GM12874 (cell line): Measurements from ENCODE around the gene EDAR.

Experiments
- TF ChIP-seq, protein P1 (sequence below): IDR thresholded peaks from 2 replicates; pipeline ENCODE4 v1.5.1; 2011; ENCODE audit warnings: low read depth, mild to moderate bottlenecking, control low read depth, low read length, moderate library complexity; ENCODE audit not compliant: insufficient read depth

Gene EDAR

GRCh38 chr2:109028738-109029489 lies 39.9 kb upstream of the EDAR start:
- TF ChIP-seq, protein P1, sequence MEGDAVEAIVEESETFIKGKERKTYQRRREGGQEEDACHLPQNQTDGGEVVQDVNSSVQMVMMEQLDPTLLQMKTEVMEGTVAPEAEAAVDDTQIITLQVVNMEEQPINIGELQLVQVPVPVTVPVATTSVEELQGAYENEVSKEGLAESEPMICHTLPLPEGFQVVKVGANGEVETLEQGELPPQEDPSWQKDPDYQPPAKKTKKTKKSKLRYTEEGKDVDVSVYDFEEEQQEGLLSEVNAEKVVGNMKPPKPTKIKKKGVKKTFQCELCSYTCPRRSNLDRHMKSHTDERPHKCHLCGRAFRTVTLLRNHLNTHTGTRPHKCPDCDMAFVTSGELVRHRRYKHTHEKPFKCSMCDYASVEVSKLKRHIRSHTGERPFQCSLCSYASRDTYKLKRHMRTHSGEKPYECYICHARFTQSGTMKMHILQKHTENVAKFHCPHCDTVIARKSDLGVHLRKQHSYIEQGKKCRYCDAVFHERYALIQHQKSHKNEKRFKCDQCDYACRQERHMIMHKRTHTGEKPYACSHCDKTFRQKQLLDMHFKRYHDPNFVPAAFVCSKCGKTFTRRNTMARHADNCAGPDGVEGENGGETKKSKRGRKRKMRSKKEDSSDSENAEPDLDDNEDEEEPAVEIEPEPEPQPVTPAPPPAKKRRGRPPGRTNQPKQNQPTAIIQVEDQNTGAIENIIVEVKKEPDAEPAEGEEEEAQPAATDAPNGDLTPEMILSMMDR: no peak

DNA sequence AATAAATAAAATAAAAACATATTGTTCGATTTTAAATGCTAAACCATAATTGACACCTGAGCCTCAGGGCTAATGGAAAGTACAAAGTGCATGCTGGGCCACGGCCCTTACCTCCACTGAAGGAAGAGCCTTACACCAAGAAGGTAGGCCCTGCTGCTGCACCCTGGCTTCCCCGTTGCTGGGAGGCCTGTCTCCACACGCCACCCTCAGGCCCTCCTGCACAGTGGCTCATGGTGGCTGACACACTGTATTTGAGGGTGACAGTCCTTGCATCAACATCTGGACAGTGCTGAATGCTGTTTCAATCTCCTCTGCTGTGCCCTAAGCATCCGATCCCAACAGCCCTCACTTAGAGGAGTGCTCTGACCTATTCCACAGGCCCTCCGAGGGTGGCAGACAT lies 39.3 kb upstream of the EDAR start:
- TF ChIP-seq, protein P1: no peak

- TF ChIP-seq, protein P1: no peak
These were observed 38.7 kb upstream of the EDAR start for GRCh38 chr2:109027702-109028101.

DNA sequence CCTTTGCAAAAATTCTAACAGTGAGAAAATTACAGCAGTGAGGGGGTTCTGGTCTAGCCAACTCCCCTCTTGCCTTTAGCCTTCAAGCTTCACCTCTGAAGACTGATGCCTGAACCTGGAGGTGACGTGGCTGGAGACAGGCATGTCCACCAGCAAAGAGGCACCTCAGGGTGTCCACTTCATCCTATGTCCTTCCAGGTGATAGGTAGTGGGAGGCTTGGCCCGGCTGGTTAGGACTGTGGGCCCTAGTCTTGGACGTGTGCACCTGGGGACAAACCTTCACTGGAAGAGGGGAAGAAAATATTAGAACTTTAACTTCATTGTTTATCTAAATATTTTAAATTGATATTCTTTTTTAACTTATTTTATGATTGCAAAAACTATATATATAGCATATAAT lies 35.5 kb upstream of the EDAR start:
- TF ChIP-seq, protein P1: no peak

DNA sequence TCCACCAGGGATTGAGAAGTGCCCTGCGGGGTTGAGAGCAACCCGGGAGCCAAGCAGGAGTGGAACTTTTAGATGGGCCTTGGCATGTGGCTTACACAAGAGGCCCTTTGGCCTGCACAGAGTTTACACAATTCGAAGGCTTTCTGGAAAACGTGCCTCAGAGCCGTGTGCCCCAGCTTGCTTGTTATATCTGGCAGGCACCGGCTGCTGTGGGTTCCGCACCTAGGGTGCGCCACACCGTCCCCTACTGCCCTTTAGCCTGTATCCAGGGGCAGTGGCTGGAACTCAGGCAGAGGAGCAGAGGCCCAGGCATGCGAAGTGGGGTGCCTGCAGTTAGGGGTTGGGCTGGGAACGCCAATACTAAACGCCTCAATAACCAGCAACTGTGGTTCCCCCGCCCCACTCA lies 32.9 kb upstream of the EDAR start:
- TF ChIP-seq, protein P1: no peak

DNA sequence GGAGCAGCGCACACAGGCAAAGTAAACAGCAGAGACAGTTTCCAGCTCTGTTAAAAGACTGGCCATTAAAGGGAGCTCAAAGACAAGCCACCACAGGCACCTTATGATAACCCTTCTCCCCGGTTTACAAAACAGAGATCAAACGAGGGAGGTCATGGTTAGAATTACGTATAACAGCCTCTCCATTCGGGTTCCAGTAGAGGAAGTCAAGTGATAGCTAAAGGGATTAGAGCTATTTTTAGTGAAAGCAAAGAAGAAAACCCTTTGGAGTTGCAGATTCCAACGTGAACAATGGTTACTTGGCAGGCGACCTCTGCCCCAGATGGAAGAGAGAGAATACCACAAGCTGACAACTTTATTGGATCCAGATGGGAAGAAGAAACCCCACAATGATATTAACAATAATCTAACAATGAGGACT lies 31.2 kb upstream of the EDAR start:
- TF ChIP-seq, protein P1: no peak

DNA sequence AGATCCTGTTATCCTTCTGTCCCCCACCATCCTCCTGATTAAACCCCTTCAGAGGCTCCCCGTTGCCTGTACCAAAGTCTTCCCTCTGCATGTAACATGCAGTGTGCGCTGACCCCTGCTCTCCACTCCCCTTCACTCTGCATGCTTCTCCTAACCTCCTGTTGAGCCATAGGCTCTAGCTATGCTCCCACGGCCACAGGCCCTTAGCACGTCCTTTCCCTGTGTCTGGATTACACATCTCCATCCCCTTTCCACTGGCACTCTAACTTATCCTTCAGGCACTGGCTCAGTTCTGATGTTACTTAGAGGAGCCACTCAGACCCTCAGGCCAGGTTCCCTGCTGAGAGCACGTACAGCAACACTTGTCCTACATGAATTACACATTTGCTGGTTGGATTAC lies 29.4 kb upstream of the EDAR start:
- TF ChIP-seq, protein P1: no peak
